Osteoblast (primary cell): ENCODE data around the gene ASIC4. TPM values are rescaled to one million over a fixed set of nuclear protein-coding genes. Genes with fewer than 3 reads are reported as not detected.

Experiments used
- DNase-seq: peaks from one replicate; pipeline ENCODE4 v3.0.0; 2011; ENCODE audit warnings: low spot score, mixed read lengths; ENCODE audit not compliant: insufficient read length; ENCODE audit errors: missing footprints
- H2AFZ ChIP-seq: 2 replicates; pipeline ENCODE4 v1.6.0; 2011; ENCODE audit warnings: mild to moderate bottlenecking, low read length
- H3K27ac ChIP-seq: 2 replicates; pipeline ENCODE4 v1.5.1; 2011; ENCODE audit warnings: mild to moderate bottlenecking, low read depth, low read length, moderate library complexity
- H3K27me3 ChIP-seq: 2 replicates; pipeline ENCODE4 v1.6.0; 2012; ENCODE audit warnings: mild to moderate bottlenecking, control low read depth, inconsistent platforms, low read length, moderate library complexity; ENCODE audit not compliant: insufficient read depth
- H3K36me3 ChIP-seq: 2 replicates; pipeline ENCODE4 v1.5.1; 2011; ENCODE audit warnings: mild to moderate bottlenecking, low read length, control low read depth, moderate library complexity; ENCODE audit not compliant: insufficient read depth
- H3K4me1 ChIP-seq: 2 replicates; pipeline ENCODE4 v1.5.1; 2011; ENCODE audit warnings: mild to moderate bottlenecking, low read length, control low read depth, moderate library complexity; ENCODE audit not compliant: insufficient read depth
- H3K4me2 ChIP-seq: 2 replicates; pipeline ENCODE4 v1.6.0; 2011; ENCODE audit warnings: mild to moderate bottlenecking, low read length; ENCODE audit not compliant: insufficient read depth
- H3K4me3 ChIP-seq: fragments of 200-600 bp; sonication (generic); 3 replicates; pipeline ENCODE4 v1.5.1; 2012; ENCODE audit warnings: mild to moderate bottlenecking, low read length, inconsistent platforms; ENCODE audit not compliant: insufficient read depth
- H3K79me2 ChIP-seq: 2 replicates; pipeline ENCODE4 v1.6.0; 2012; ENCODE audit warnings: mild to moderate bottlenecking, low read length, control low read depth, inconsistent platforms; ENCODE audit not compliant: insufficient read depth
- H3K9me3 ChIP-seq: 2 replicates; pipeline ENCODE4 v1.5.1; 2011; ENCODE audit warnings: low read depth, low read length, control low read depth
- H4K20me1 ChIP-seq: 2 replicates; pipeline ENCODE4 v1.6.0; 2012; ENCODE audit warnings: mild to moderate bottlenecking, low read length, control low read depth; ENCODE audit not compliant: insufficient read depth
- total RNA-seq: library from RNA; depleted of rRNA; stranded (reverse); fragments of >200 nt; gene quantifications from 2 replicates; pipeline ENCODE4 v1.2.3, GENCODE V29; 2012
- TF ChIP-seq, protein P1 (sequence below): IDR thresholded peaks from 2 replicates; pipeline ENCODE4 v1.5.1; 2011; ENCODE audit warnings: mild to moderate bottlenecking, low read depth, low read length, moderate library complexity; ENCODE audit errors: extremely low read depth

Gene ASIC4
- total RNA-seq, 1 donor: not detected

DNA sequence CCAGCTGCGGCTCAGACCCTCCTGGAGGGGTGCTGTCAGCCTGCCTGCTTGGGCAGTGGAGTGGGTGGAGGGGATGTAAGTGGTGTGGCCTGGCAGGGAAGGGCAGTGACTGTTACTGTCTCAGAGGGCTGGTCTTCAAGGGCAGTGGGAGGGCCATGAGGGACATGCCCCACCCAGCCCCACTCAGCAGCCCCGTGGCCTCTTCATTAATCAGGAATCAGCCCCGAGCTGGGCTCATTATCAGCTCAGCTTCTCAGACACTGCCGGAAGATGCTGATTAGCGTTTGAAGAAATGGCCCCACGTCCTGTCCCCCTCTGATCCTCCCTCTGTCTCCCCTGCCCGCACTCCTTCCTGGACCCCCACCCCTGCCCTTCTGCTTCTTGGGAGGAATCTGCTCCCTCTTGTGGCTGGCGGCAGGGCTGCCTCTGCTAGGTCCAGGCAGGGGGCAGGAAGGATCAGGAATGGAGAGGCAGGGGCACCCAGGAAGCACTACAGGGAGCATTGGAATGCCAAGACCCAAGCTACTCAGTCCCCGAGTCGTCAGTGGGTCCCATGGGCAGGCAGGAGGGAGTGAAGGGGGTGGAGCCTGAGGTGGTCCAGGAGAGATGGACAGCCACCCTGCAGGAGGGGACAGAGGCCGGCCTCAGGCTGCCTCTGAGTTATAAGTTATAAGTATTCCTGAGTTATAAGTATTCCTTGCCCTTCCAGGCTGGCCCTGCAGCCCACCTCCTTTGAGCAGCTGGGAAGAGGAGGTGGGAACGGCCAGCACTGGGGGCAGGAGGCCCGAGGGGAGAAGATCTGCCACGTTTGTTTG lies 7.0 kb downstream of the ASIC4 start:
- TF ChIP-seq, protein P1, sequence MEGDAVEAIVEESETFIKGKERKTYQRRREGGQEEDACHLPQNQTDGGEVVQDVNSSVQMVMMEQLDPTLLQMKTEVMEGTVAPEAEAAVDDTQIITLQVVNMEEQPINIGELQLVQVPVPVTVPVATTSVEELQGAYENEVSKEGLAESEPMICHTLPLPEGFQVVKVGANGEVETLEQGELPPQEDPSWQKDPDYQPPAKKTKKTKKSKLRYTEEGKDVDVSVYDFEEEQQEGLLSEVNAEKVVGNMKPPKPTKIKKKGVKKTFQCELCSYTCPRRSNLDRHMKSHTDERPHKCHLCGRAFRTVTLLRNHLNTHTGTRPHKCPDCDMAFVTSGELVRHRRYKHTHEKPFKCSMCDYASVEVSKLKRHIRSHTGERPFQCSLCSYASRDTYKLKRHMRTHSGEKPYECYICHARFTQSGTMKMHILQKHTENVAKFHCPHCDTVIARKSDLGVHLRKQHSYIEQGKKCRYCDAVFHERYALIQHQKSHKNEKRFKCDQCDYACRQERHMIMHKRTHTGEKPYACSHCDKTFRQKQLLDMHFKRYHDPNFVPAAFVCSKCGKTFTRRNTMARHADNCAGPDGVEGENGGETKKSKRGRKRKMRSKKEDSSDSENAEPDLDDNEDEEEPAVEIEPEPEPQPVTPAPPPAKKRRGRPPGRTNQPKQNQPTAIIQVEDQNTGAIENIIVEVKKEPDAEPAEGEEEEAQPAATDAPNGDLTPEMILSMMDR: peak; percentile 75
- Histone ChIP-seq H3K4me2 (peak overlapping the region; percentile 71), H3K27ac (peak overlapping the region; percentile 54), H3K27me3 (peaks cover 7% of the 10 kb centered on the region), H3K36me3 (no peaks in the 10 kb centered on the region), H2AFZ (peak overlapping the region; percentile 85), H4K20me1 (no peaks in the 10 kb centered on the region), H3K4me3 (peak overlapping the region; percentile 45), H3K4me1 (peaks cover 16% of the 10 kb centered on the region), H3K79me2 (no peaks in the 10 kb centered on the region), H3K9me3 (no peaks in the 10 kb centered on the region)
- peak; percentile 96 for DNase-seq

DNA sequence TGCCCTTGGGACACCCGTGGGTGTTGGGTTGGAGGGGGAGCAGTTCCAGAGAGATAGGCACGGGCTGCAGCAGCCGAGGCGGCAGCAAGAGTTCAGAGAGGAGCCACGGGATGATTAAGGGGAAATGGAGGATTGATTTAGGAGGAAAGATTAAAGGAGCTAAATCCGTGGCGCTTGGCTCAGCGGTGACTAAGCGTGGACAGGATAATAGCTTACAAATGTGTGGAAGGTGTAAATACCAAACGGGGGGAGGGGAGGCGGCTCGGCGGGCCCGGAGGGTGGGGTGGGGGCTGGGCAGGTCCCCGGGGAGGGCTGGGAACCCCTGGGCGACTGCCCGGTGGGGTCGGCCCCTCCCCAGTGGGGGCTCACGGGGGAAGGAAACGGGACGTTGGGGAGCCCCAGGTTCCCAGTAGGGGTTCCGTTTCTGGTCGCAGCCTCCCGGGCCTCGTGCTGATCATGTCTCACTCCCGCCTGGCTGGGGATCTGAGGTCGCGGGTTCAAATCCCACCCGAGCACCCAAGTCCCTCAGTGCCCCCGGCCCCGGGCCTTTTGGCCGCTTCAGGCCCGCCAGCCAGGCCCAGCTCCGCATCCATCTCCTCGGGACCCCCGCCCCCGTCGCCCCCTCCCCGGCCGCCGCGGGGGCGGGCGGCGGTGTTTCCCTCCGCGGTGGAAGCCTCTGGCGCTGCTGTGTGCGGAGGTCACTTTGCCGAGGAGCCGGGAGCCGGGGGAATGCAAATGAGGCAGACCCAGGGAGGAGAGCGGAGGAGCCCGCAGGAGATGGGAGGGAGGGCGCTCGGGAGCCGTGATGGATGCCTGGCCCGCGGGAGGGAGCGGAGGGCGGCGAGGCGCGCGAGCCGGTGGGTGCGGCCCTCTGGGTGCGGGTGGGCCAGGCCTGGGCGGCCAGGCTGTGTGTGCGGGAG lies 8.1 kb downstream of the ASIC4 start:
- peak overlapping the region; percentile 71 for H3K4me2 ChIP-seq
- peaks cover 13% of the 10 kb centered on the region for H3K27me3 ChIP-seq
- peak overlapping the region; percentile 54 for H3K27ac ChIP-seq
- H3K79me2 ChIP-seq: no peaks in the 10 kb centered on the region
- H3K4me1 ChIP-seq: peaks cover 16% of the 10 kb centered on the region
- no peaks in the 10 kb centered on the region for H4K20me1 ChIP-seq
- TF ChIP-seq, protein P1: no peak
- H3K9me3 ChIP-seq: no peaks in the 10 kb centered on the region
- peak overlapping the region; percentile 65 for H3K4me3 ChIP-seq
- peak; percentile 97 for DNase-seq
- H3K36me3 ChIP-seq: no peaks in the 10 kb centered on the region
- H2AFZ ChIP-seq: no peak overlapping the region

DNA sequence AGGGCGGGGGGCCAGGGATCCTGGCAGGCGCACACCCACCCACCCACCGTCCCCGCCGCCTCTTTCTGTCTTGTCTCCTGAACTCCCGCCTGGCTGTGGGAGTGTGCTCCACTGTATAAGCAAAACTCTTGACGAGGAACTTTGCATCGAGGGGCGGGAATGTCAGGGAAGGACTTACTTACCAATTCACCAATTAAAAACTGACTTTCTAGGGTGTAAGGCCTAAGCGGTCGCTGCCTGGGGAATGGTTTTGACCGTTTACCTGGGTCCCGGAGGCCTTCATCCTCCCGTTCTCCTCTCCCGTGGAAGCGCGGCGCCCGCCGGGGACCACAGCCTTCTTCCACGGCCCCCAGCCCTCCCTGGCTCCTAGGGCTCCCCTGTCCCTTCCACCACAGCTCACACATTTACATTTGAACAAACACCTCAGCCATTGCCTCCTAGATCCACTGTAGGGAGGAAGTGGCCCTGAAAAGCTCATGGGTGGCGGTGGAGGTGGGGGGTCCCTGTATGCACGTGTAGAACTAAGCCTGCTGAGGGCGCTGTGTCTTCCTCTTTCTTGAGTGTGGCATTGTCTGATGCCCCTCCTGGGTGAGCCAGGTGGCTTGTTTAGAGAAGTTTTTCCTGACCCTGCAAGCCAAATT lies 8.9 kb downstream of the ASIC4 start:
- Histone ChIP-seq H4K20me1 (no peaks in the 10 kb centered on the region), H3K4me1 (peaks cover 16% of the 10 kb centered on the region), H3K9me3 (no peaks in the 10 kb centered on the region), H3K4me2 (peak overlapping the region; percentile 71), H3K79me2 (no peaks in the 10 kb centered on the region), H3K36me3 (no peaks in the 10 kb centered on the region), H2AFZ (no peak overlapping the region), H3K4me3 (peak overlapping the region; percentile 65), H3K27me3 (peaks cover 19% of the 10 kb centered on the region), H3K27ac (no peak overlapping the region)
- TF ChIP-seq, protein P1: no peak
- no peak for DNase-seq
